HepG2 (cell line): ENCODE measurements around the gene GTF2I. TPM values are rescaled to one million over a fixed set of nuclear protein-coding genes. Genes with fewer than 3 reads are reported as not detected.
"Not testable (repeated sequence)": the region's sequence is repeated elsewhere in the genome, so short reads cannot be mapped to it uniquely, and the experiment has no call there.

ENCODE experiments used
- ATAC-seq: fragments of 200-7000 bp; cut with Tn5 transposase; 3 replicates; pipeline ENCODE4 v1.9.1; 2020; ENCODE audit warnings: mild to moderate bottlenecking, moderate library complexity
- BruUV-seq: library from RNA; stranded (reverse); fragments of 400-500 nt; replicated peaks from 2 replicates; lab custom pipeline; 2021; lab: Mats Ljungman, UMichigan
- CTCF ChIA-PET: fragments of 300-600 bp; formaldehyde crosslinking; extraction: SDS; loops from one replicate; lab custom pipeline; 2021; ENCODE audit warnings: low total read pairs, inconsistent platforms, low intra/inter-chr PET ratio; lab: Yijun Ruan, JAX
- POLR2A ChIA-PET: fragments of 350-600 bp; sonication (Branson Sonifier 250); formaldehyde crosslinking; loops from one replicate; lab custom pipeline; 2020; ENCODE audit warnings: antibody characterized with exemption, inconsistent platforms; lab: Yijun Ruan, JAX
- DNase-seq: peaks from one replicate; pipeline ENCODE4 v3.0.0-alpha.2; 2015; ENCODE audit warnings: low spot score
- FAIRE-seq: peaks from 3 replicates; lab custom pipeline; 2011; peaks lifted over from hg19 to GRCh38; lab: Jason Lieb, UNC
- H2AFZ ChIP-seq: one replicate; pipeline ENCODE4 v1.6.1; 2011; ENCODE audit warnings: low read length, inconsistent platforms
- H3K27ac ChIP-seq: fragments of 300-600 bp; 3 replicates; pipeline ENCODE4 v1.8.0; 2011; ENCODE audit warnings: mixed run types, mild to moderate bottlenecking, mixed read lengths, low read length, inconsistent platforms; ENCODE audit not compliant: insufficient read depth; ENCODE audit errors: extremely low read length
- H3K27me3 ChIP-seq, 2 experiments: fragments of 200-600 bp in 1 of 2; 2 replicates in 1 of 2; 3 replicates in 1 of 2; pipeline versions ENCODE4 v1.6.0 to v1.8.0; 2011; ENCODE audit warnings: low read length in 2 of 2, mild to moderate bottlenecking in 2 of 2, moderate library complexity in 2 of 2, inconsistent platforms in 1 of 2; ENCODE audit not compliant: insufficient read depth in 2 of 2, control insufficient read depth in 1 of 2
- H3K36me3 ChIP-seq, 2 experiments: fragments of 200-600 bp in 1 of 2; replicated peaks in 1 of 2; 2 replicates in 1 of 2; 3 replicates in 1 of 2; pipeline versions ENCODE4 v1.5.1 to v1.8.0; 2011; ENCODE audit warnings: low read length in 2 of 2, inconsistent platforms in 1 of 2; ENCODE audit not compliant: insufficient read depth in 2 of 2, control insufficient read depth in 1 of 2
- H3K4me1 ChIP-seq: 2 replicates; pipeline ENCODE4 v1.5.1; 2012; ENCODE audit warnings: low read length, inconsistent platforms; ENCODE audit not compliant: insufficient read depth
- H3K4me2 ChIP-seq: 2 replicates; pipeline ENCODE4 v1.6.0; 2011; ENCODE audit warnings: low read depth, low read length, inconsistent platforms
- H3K4me3 ChIP-seq, 3 experiments: fragments of 200-600 bp in 1 of 3; sonication (generic), shearing (Covaris generic) in 1 of 3; replicated peaks in 1 of 3; 2 replicates each; pipeline ENCODE4 v1.5.1; 2011 to 2016; ENCODE audit warnings: low read length in 3 of 3, inconsistent platforms in 2 of 3, low read depth in 2 of 3, mild to moderate bottlenecking in 2 of 3, control low read depth in 1 of 3, mixed read lengths in 1 of 3; ENCODE audit not compliant: insufficient read depth in 1 of 3
- H3K79me2 ChIP-seq: one replicate; pipeline ENCODE4 v1.6.1; 2011; ENCODE audit warnings: low read length, inconsistent platforms; ENCODE audit not compliant: insufficient read depth
- H3K9ac ChIP-seq: 2 replicates; pipeline ENCODE4 v1.6.0; 2011; ENCODE audit warnings: mild to moderate bottlenecking, low read depth, low read length, inconsistent platforms; ENCODE audit not compliant: insufficient read depth
- H3K9me3 ChIP-seq: 2 replicates; pipeline ENCODE4 v1.5.1; 2012; ENCODE audit warnings: mild to moderate bottlenecking, low read length
- H4K20me1 ChIP-seq: 2 replicates; pipeline ENCODE4 v1.6.0; 2011; ENCODE audit warnings: inconsistent platforms, mild to moderate bottlenecking, low read length, moderate library complexity; ENCODE audit not compliant: insufficient read depth
- WGBS: methylation state at CpG from one replicate; pipeline ENCODE4 v1.1.6; 2017; ENCODE audit warnings: low lambda C conversion rate; 5-methylcytosine and 5-hydroxymethylcytosine counted together
- in situ Hi-C: cut with HindIII; loops from 2 replicates; pipeline ENCODE4 v1.10.0; 2017; ENCODE audit warnings: low pct_unique_long_range_greater_than_20kb; ENCODE audit not compliant: extremely low pct_ligation_motif_present
- intact Hi-C: fragments of 100-400 bp; cut with micrococcal nuclease; formaldehyde crosslinking; loops from one replicate; pipeline ENCODE4 v1.10.0; 2022; ENCODE audit not compliant: unreplicated experiment
- polyA plus RNA-seq, 8 experiments: library from polyadenylated mRNA; depleted of rRNA in 3 of 8; stranded (reverse) in 7 of 8; unstranded in 1 of 8; fragments of >200 nt; fragmentation: Illumina TruSeq in 4 of 8; extraction: Trizol in 4 of 8; gene quantifications; 2 replicates each; pipeline versions ENCODE4 v1.2.1 to v1.2.3, GENCODE V29; 2011 to 2016; ENCODE audit warnings: low read depth in 4 of 8, missing spikeins in 1 of 8, mixed read lengths in 1 of 8; ENCODE audit not compliant: insufficient read depth in 1 of 8
- total RNA-seq, 5 experiments: library from RNA; depleted of rRNA; stranded (reverse); fragments of >200 nt; fragmentation: Illumina TruSeq; extraction: Trizol; gene quantifications; 2 replicates each; pipeline ENCODE4 v1.2.3, GENCODE V29; 2016; ENCODE audit warnings: low read depth in 1 of 5

Gene GTF2I
- total and polyA plus RNA-seq, 2 of the 13 experiments (the other 11 are each of a cell fraction or from before 2014, with no cell fraction given), result 74.6 to 125 TPM

DNA sequence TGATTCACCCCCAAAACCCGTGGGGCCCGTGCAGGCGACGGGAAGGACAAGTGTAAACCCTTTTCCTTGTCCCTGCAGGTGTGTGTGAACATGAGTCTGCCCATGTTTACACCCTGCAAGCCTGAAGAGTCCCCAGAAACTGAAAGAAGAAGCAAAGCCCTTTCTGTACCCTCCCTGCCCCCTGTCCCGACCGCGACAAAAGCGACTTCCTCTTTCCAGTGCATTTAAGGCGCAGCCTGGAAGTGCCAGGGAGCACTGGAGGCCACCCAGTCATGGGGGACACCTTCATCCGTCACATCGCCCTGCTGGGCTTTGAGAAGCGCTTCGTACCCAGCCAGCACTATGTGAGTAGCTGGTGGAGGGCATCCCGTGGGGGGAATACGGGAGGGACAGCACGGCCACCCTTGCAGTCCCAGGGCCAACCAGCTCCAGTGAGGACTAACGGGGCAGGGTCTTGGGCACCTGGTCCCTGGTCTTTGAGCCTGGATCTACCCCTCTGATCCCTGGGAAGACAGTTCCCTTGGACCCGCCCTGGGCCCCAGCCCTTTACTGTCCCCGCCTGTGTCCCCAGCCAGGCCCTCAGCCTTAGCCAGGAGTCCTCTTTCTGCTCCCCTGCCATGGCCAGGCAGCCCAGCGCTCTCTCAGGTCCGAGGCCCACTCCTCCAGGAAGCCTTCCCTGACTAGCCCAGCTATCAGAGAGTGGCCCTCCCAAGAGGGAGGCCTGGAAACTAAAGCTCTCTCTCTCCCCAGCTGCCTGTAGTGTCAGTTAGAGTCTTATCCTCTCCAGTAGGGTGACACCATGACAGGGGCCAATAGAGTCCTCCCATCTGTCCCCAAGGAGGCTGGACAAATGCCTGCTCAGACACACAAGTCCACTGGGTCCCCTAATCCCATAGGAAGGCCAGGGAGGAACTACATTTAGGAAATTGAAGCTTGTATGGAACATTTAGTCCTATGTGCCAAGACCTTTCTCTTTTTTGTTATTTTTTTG, 116.5 kb downstream of the GTF2I start, which contains the start of gene NCF1:
TSS of gene NCF1 (plus strand) at position 252 of the 991 bp plus-strand sequence. CDS start at position 273, 21 bp downstream.
- H2AFZ ChIP-seq, intact Hi-C loops, FAIRE-seq, H3K4me3 ChIP-seq, H4K20me1 ChIP-seq, H3K79me2 ChIP-seq, in situ Hi-C loops, H3K9me3 ChIP-seq, H3K9ac ChIP-seq, H3K4me2 ChIP-seq, H3K4me1 ChIP-seq, BruUV-seq, H3K36me3 ChIP-seq, CTCF ChIA-PET, H3K27ac ChIP-seq, POLR2A ChIA-PET, H3K27me3 ChIP-seq, DNase-seq: not testable (repeated sequence)
- no CpG with 5 or more reads among the region's 21 CpGs for WGBS
- peak; percentile 52 for ATAC-seq

- H3K4me2 ChIP-seq, H3K79me2 ChIP-seq, POLR2A ChIA-PET, DNase-seq, H3K4me1 ChIP-seq, H3K9me3 ChIP-seq, ATAC-seq, H3K4me3 ChIP-seq, H4K20me1 ChIP-seq, H2AFZ ChIP-seq, BruUV-seq, H3K27ac ChIP-seq, in situ Hi-C loops, intact Hi-C loops, CTCF ChIA-PET, FAIRE-seq, H3K9ac ChIP-seq, H3K27me3 ChIP-seq, H3K36me3 ChIP-seq: not testable (repeated sequence)
- no CpG with 5 or more reads among the region's 6 CpGs for WGBS
These were observed 117.6 kb downstream of the GTF2I start for GRCh38 chr7:74775111-74775510.

DNA sequence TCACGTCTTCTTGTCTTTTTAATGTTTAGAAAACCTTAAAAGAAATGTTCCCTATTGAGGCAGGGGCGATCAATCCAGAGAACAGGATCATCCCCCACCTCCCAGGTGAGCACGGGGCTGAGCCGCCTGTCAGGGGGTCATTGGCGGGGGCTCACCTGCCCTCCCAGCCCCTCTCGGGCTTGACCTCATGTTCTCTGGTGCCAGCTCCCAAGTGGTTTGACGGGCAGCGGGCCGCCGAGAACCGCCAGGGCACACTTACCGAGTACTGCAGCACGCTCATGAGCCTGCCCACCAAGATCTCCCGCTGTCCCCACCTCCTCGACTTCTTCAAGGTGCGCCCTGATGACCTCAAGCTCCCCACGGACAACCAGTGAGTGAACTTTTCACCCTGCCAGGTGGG, 121.5 kb downstream of the GTF2I start:
- H3K9ac ChIP-seq, H3K4me2 ChIP-seq, intact Hi-C loops, H3K4me1 ChIP-seq, H3K4me3 ChIP-seq, H3K27me3 ChIP-seq, CTCF ChIA-PET, H3K79me2 ChIP-seq, BruUV-seq, H3K36me3 ChIP-seq, H3K9me3 ChIP-seq, POLR2A ChIA-PET, H2AFZ ChIP-seq, in situ Hi-C loops, H3K27ac ChIP-seq, ATAC-seq, H4K20me1 ChIP-seq, DNase-seq, FAIRE-seq: not testable (repeated sequence)
- WGBS, result no CpG with 5 or more reads among the region's 17 CpGs

- intact Hi-C loops, H3K27me3 ChIP-seq, H3K9ac ChIP-seq, CTCF ChIA-PET, H3K4me1 ChIP-seq, FAIRE-seq, H3K27ac ChIP-seq, H4K20me1 ChIP-seq, ATAC-seq, DNase-seq, H3K4me3 ChIP-seq, POLR2A ChIA-PET, H3K36me3 ChIP-seq, H3K4me2 ChIP-seq, H3K79me2 ChIP-seq, H2AFZ ChIP-seq, in situ Hi-C loops, BruUV-seq, H3K9me3 ChIP-seq: not testable (repeated sequence)
- whole genome bisulfite sequencing, result 100% methylated on average over 1 of the region's 6 CpGs
These were observed 124.2 kb downstream of the GTF2I start for GRCh38 chr7:74781746-74782145.
